HEK293 (cell line): Measurements from ENCODE around the gene HRH2.

Source experiments
- CTCF ChIA-PET: fragments of 350-600 bp; formaldehyde crosslinking; extraction: SDS; loops from one replicate; lab custom pipeline; 2021; ENCODE audit warnings: antibody characterized with exemption; lab: Yijun Ruan, JAX
- POLR2A ChIA-PET: fragments of 300-600 bp; formaldehyde crosslinking; extraction: SDS; loops from one replicate; lab custom pipeline; 2020; ENCODE audit warnings: antibody characterized with exemption, inconsistent platforms; lab: Yijun Ruan, JAX
- H3K27ac ChIP-seq: fragments of 200-500 bp; sonication (Bioruptor generic); 2 replicates; pipeline ENCODE4 v1.5.1; 2014; ENCODE audit warnings: low read depth, low read length, control low read depth, inconsistent platforms; ENCODE audit errors: extremely low read depth
- H3K36me3 ChIP-seq, 2 experiments: fragments of 200-500 bp in 1 of 2; sonication (Bioruptor generic) in 1 of 2; 1 replicate in 1 of 2; 2 replicates in 1 of 2; pipeline ENCODE4 v1.5.1; 2014 to 2017; ENCODE audit warnings: inconsistent platforms in 2 of 2, low read length in 2 of 2; ENCODE audit not compliant: control insufficient read depth in 2 of 2, insufficient read depth in 1 of 2
- H3K4me1 ChIP-seq: fragments of 200-500 bp; sonication (Bioruptor generic); 2 replicates; pipeline ENCODE4 v1.5.1; 2014; ENCODE audit warnings: mild to moderate bottlenecking, low read length, inconsistent platforms; ENCODE audit not compliant: control insufficient read depth, insufficient read depth
- H3K4me3 ChIP-seq: 2 replicates; pipeline ENCODE4 v1.5.1; 2011; ENCODE audit warnings: low read depth, mild to moderate bottlenecking, control low read depth, low read length, moderate library complexity
- H3K9me3 ChIP-seq: fragments of 200-500 bp; sonication (Bioruptor generic); 2 replicates; pipeline ENCODE4 v1.5.1; 2014; ENCODE audit warnings: low read depth, low read length, inconsistent platforms; ENCODE audit not compliant: control insufficient read depth, insufficient read depth
- RBAK ChIP-seq: fragments of 450-650 bp; formaldehyde crosslinking; IDR thresholded peaks from 2 replicates; pipeline ENCODE4 v1.5.1; 2016; ENCODE audit warnings: missing biosample characterization, missing genetic modification characterization
- SCRT1 ChIP-seq: fragments of 450-650 bp; formaldehyde crosslinking; IDR thresholded peaks from 2 replicates; pipeline ENCODE4 v1.5.1; 2016; ENCODE audit warnings: missing biosample characterization, missing genetic modification characterization, borderline replicate concordance
- SP3 ChIP-seq: fragments of 450-650 bp; formaldehyde crosslinking; IDR thresholded peaks from 2 replicates; pipeline ENCODE4 v1.5.1; 2016; ENCODE audit warnings: missing biosample characterization, missing genetic modification characterization
- ZNF112 ChIP-seq: fragments of 450-650 bp; formaldehyde crosslinking; IDR thresholded peaks from 2 replicates; pipeline ENCODE4 v1.5.0; 2017; ENCODE audit warnings: missing biosample characterization, missing genetic modification characterization
- ZNF133 ChIP-seq: fragments of 450-650 bp; formaldehyde crosslinking; IDR thresholded peaks from 2 replicates; pipeline ENCODE4 v1.5.1; 2016; ENCODE audit warnings: missing biosample characterization, missing genetic modification characterization
- ZNF155 ChIP-seq: fragments of 450-650 bp; formaldehyde crosslinking; IDR thresholded peaks from 2 replicates; pipeline ENCODE4 v1.5.1; 2016; ENCODE audit warnings: missing biosample characterization, missing genetic modification characterization
- ZNF221 ChIP-seq: fragments of 450-650 bp; formaldehyde crosslinking; IDR thresholded peaks from 2 replicates; pipeline ENCODE4 v1.5.1; 2017; ENCODE audit warnings: missing biosample characterization, missing genetic modification characterization, borderline replicate concordance
- ZNF239 ChIP-seq: fragments of 450-650 bp; formaldehyde crosslinking; IDR thresholded peaks from 2 replicates; pipeline ENCODE4 v1.5.1; 2016; ENCODE audit warnings: missing biosample characterization, missing genetic modification characterization
- ZNF266 ChIP-seq: fragments of 450-650 bp; formaldehyde crosslinking; IDR thresholded peaks from 2 replicates; pipeline ENCODE4 v1.5.1; 2016; ENCODE audit warnings: missing biosample characterization, missing genetic modification characterization, low read depth
- ZNF37A ChIP-seq: fragments of 450-650 bp; IDR thresholded peaks from 2 replicates; pipeline ENCODE4 v1.5.1; 2018; ENCODE audit warnings: missing biosample characterization, missing genetic modification characterization
- ZNF514 ChIP-seq: fragments of 450-650 bp; formaldehyde crosslinking; IDR thresholded peaks from 2 replicates; pipeline ENCODE4 v1.5.1; 2016; ENCODE audit warnings: missing biosample characterization, missing genetic modification characterization
- ZNF571 ChIP-seq: fragments of 450-650 bp; formaldehyde crosslinking; IDR thresholded peaks from 2 replicates; pipeline ENCODE4 v1.5.0; 2017; ENCODE audit warnings: missing biosample characterization, missing genetic modification characterization
- ZNF585B ChIP-seq: fragments of 450-650 bp; formaldehyde crosslinking; IDR thresholded peaks from 2 replicates; pipeline ENCODE4 v1.5.1; 2016; ENCODE audit warnings: missing biosample characterization, missing genetic modification characterization
- ZNF626 ChIP-seq: fragments of 450-650 bp; sonication (Bioruptor Pico); formaldehyde crosslinking; IDR thresholded peaks from 2 replicates; pipeline ENCODE4 v1.5.1; 2018; ENCODE audit warnings: missing biosample characterization, missing genetic modification characterization, inconsistent platforms
- ZNF658 ChIP-seq: fragments of 450-650 bp; formaldehyde crosslinking; IDR thresholded peaks from 2 replicates; pipeline ENCODE4; 2016; ENCODE audit warnings: missing biosample characterization, missing genetic modification characterization
- ZNF776 ChIP-seq: fragments of 450-650 bp; formaldehyde crosslinking; IDR thresholded peaks from 2 replicates; pipeline ENCODE4 v1.5.0; 2017; ENCODE audit warnings: missing biosample characterization, missing genetic modification characterization, borderline replicate concordance
- ZNF791 ChIP-seq: fragments of 450-650 bp; formaldehyde crosslinking; IDR thresholded peaks from 2 replicates; pipeline ENCODE4 v1.5.1; 2016; ENCODE audit warnings: missing biosample characterization, missing genetic modification characterization
- ZNF843 ChIP-seq: fragments of 450-650 bp; formaldehyde crosslinking; IDR thresholded peaks from 2 replicates; pipeline ENCODE4 v1.5.1; 2016; ENCODE audit warnings: missing biosample characterization, missing genetic modification characterization
- ZSCAN16 ChIP-seq: fragments of 450-650 bp; formaldehyde crosslinking; IDR thresholded peaks from 2 replicates; pipeline ENCODE4 v1.5.1; 2016; ENCODE audit warnings: missing biosample characterization, missing genetic modification characterization
- TF ChIP-seq, protein P1 (sequence below): fragments of 450-650 bp; formaldehyde crosslinking; IDR thresholded peaks from 2 replicates; pipeline ENCODE4 v1.5.1; 2016; ENCODE audit warnings: missing biosample characterization, missing genetic modification characterization, low read depth
- TF ChIP-seq, protein P2 (sequence below): fragments of 450-650 bp; formaldehyde crosslinking; IDR thresholded peaks from 2 replicates; pipeline ENCODE4 v1.5.0; 2017; ENCODE audit warnings: missing biosample characterization, missing genetic modification characterization, borderline replicate concordance
- TF ChIP-seq, protein P3 (sequence below): fragments of 450-650 bp; IDR thresholded peaks from 2 replicates; pipeline ENCODE4 v1.5.1; 2018; ENCODE audit warnings: missing biosample characterization, missing genetic modification characterization
- TF ChIP-seq, protein P4 (sequence below): sonication (generic); formaldehyde crosslinking; IDR thresholded peaks from 2 replicates; pipeline ENCODE4 v1.8.1; 2022; ENCODE audit warnings: mild to moderate bottlenecking, moderate library complexity, missing genetic modification reagents
- TF ChIP-seq, protein P5 (sequence below): fragments of 450-650 bp; formaldehyde crosslinking; IDR thresholded peaks from 2 replicates; pipeline ENCODE4 v1.5.1; 2016; ENCODE audit warnings: missing biosample characterization, missing genetic modification characterization

HRH2 gene

DNA sequence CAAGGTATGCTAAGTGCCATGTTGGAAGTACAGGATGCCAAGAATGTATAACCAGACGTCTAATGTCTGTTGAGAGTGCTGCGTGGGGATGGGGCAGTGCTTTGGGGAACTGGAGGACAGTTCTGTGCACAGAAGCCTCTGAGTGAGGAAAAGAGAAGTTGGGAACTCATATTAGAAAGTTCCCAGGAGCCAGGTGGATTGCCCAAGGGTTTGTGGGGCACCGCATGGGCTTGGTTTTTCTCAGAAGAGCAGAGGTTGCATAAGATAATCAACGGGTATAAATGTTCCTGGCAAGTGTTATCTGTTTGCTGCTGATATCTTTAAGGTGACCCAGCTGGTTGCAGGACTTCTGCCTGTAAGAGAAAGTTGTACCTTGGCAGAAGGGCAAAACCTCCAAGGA, 13.1 kb downstream of the HRH2 start:
- TF ChIP-seq ZSCAN16 (no peak), SP3 (tag by site-specific recombination) (no peak), ZNF571 (tag by site-specific recombination) (no peak), ZNF266 (tag by site-specific recombination) (no peak), RBAK (tag by site-specific recombination) (no peak), ZNF239 (tag by site-specific recombination) (no peak), ZNF843 (tag by site-specific recombination) (no peak), ZNF791 (tag by site-specific recombination) (no peak), ZNF626 (no peak), ZNF112 (tag by site-specific recombination) (no peak), SCRT1 (tag by site-specific recombination) (no peak)
- TF ChIP-seq, protein P1, sequence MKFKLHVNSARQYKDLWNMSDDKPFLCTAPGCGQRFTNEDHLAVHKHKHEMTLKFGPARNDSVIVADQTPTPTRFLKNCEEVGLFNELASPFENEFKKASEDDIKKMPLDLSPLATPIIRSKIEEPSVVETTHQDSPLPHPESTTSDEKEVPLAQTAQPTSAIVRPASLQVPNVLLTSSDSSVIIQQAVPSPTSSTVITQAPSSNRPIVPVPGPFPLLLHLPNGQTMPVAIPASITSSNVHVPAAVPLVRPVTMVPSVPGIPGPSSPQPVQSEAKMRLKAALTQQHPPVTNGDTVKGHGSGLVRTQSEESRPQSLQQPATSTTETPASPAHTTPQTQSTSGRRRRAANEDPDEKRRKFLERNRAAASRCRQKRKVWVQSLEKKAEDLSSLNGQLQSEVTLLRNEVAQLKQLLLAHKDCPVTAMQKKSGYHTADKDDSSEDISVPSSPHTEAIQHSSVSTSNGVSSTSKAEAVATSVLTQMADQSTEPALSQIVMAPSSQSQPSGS (tag by site-specific recombination) = no peak
- TF ChIP-seq, protein P2, sequence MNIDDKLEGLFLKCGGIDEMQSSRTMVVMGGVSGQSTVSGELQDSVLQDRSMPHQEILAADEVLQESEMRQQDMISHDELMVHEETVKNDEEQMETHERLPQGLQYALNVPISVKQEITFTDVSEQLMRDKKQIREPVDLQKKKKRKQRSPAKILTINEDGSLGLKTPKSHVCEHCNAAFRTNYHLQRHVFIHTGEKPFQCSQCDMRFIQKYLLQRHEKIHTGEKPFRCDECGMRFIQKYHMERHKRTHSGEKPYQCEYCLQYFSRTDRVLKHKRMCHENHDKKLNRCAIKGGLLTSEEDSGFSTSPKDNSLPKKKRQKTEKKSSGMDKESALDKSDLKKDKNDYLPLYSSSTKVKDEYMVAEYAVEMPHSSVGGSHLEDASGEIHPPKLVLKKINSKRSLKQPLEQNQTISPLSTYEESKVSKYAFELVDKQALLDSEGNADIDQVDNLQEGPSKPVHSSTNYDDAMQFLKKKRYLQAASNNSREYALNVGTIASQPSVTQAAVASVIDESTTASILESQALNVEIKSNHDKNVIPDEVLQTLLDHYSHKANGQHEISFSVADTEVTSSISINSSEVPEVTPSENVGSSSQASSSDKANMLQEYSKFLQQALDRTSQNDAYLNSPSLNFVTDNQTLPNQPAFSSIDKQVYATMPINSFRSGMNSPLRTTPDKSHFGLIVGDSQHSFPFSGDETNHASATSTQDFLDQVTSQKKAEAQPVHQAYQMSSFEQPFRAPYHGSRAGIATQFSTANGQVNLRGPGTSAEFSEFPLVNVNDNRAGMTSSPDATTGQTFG (tag by site-specific recombination) = no peak
- TF ChIP-seq, protein P3, sequence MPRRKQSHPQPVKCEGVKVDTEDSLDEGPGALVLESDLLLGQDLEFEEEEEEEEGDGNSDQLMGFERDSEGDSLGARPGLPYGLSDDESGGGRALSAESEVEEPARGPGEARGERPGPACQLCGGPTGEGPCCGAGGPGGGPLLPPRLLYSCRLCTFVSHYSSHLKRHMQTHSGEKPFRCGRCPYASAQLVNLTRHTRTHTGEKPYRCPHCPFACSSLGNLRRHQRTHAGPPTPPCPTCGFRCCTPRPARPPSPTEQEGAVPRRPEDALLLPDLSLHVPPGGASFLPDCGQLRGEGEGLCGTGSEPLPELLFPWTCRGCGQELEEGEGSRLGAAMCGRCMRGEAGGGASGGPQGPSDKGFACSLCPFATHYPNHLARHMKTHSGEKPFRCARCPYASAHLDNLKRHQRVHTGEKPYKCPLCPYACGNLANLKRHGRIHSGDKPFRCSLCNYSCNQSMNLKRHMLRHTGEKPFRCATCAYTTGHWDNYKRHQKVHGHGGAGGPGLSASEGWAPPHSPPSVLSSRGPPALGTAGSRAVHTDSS (tag by site-specific recombination) = no peak
- Histone ChIP-seq H3K36me3 (no peaks in the 10 kb centered on the region), H3K4me1 (no peaks in the 10 kb centered on the region), H3K9me3 (no peaks in the 10 kb centered on the region), H3K4me3 (no peak overlapping the region), H3K27ac (no peak overlapping the region)
- ChIA-PET CTCF (no interaction called here), POLR2A (no interaction called here)

DNA sequence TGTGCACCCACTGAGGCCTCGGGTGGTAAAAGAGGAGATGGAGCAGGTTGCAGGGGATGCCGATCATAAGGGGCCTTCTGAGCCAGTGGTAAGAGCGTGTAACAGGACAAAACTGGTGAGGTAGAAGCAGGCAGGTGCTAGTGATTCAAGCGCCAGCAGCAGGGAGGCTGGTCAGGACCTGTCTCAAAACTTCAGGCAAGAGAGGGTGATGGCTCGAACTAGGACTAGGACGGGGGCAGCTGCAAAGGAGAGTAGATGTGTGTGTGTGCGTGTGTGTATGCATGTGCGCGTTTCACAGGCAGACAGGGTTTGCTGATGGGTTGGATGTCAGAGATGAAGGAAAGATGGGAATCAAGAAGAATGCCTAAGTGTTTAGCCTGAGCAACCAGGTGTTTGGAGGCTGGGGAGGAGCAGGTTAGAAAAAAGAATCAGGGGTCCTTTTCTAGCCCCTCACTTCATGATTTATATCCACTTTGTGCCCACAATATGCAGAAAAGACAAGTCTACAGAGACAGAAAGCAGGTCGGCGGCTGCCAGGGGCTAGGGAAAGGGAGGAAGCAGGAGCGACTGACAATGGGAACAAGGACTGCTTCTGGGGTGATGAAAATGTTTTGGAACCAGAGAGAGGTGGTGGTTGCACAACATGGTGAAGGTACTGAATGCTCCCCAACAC, 15.2 kb downstream of the HRH2 start:
- no peaks in the 10 kb centered on the region for H3K9me3 ChIP-seq
- no peak overlapping the region for H3K4me3 ChIP-seq
- CTCF ChIA-PET = interaction anchor here (0.5 to 1.5 kb wide), 2 partner anchors 45 to 144 kb away, joined by 3 read pairs; no protein-coding TSS in a partner anchor
- POLR2A ChIA-PET = no interaction called here
- no peaks in the 10 kb centered on the region for H3K4me1 ChIP-seq
- H3K27ac ChIP-seq = no peak overlapping the region
- no peaks in the 10 kb centered on the region for H3K36me3 ChIP-seq
- TF ChIP-seq, protein P2 (tag by site-specific recombination) = no peak
- no peak for TF ChIP-seq ZNF155 (tag by site-specific recombination)
- TF ChIP-seq, protein P4, sequence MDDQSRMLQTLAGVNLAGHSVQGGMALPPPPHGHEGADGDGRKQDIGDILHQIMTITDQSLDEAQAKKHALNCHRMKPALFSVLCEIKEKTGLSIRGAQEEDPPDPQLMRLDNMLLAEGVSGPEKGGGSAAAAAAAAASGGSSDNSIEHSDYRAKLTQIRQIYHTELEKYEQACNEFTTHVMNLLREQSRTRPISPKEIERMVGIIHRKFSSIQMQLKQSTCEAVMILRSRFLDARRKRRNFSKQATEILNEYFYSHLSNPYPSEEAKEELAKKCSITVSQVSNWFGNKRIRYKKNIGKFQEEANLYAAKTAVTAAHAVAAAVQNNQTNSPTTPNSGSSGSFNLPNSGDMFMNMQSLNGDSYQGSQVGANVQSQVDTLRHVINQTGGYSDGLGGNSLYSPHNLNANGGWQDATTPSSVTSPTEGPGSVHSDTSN (CRISPR knock-in tag) = no peak
- TF ChIP-seq ZNF658 (tag by site-specific recombination) = no peak
- TF ChIP-seq ZNF585B = no peak
- TF ChIP-seq ZNF221 (tag by site-specific recombination) = no peak
- TF ChIP-seq, protein P5, sequence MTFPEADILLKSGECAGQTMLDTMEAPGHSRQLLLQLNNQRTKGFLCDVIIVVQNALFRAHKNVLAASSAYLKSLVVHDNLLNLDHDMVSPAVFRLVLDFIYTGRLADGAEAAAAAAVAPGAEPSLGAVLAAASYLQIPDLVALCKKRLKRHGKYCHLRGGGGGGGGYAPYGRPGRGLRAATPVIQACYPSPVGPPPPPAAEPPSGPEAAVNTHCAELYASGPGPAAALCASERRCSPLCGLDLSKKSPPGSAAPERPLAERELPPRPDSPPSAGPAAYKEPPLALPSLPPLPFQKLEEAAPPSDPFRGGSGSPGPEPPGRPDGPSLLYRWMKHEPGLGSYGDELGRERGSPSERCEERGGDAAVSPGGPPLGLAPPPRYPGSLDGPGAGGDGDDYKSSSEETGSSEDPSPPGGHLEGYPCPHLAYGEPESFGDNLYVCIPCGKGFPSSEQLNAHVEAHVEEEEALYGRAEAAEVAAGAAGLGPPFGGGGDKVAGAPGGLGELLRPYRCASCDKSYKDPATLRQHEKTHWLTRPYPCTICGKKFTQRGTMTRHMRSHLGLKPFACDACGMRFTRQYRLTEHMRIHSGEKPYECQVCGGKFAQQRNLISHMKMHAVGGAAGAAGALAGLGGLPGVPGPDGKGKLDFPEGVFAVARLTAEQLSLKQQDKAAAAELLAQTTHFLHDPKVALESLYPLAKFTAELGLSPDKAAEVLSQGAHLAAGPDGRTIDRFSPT (tag by site-specific recombination) = no peak
- no peak for TF ChIP-seq ZSCAN16
- no peak for TF ChIP-seq ZNF37A (tag by site-specific recombination)
- TF ChIP-seq ZNF776 = no peak
- TF ChIP-seq ZNF133 (tag by site-specific recombination) = no peak
- TF ChIP-seq ZNF514 (tag by site-specific recombination) = no peak
